ENCODE data around the gene PGAP1. TPM values are rescaled to one million over a fixed set of nuclear protein-coding genes. Genes with fewer than 3 reads are reported as not detected.

PGAP1 gene
- total RNA-seq, 1 experiment from 2014 or later: 7.1 TPM

DNA sequence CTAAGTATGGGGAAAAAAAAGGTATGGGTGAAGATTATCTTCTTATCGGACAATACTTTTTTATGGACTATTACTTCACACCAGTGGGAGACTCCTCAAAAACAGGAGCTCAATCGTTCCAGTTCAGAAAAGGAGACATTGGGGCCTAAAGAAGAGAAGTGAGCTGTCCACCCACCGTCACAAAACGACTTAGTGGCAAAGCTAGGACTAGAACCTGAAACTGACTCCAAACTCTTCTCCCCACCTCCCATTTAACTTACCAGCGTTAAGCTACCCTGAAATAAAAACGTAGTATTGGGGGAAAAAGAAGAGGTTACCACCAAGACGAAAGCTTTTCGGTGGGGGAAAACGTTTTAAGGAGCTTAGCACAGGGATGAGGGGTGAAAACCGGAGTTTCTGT lies 127.5 kb downstream of the PGAP1 start:
- no peaks in the 10 kb centered on the region for H4K20me1 ChIP-seq (ENCODE audit: insufficient read depth)
- TSS peak; percentile 75 for BruUV-seq (replicated peaks)
- ATAC-seq (peak; percentile 3; the same call in 1 of the 2 replicates), DNase-seq (ENCODE audit: low read depth, low spot score) (no peak)
- no peaks in the 10 kb centered on the region for H3K9me3 ChIP-seq (ENCODE audit: control insufficient read depth in 1 of 2, insufficient read depth in 1 of 2, low read depth in 1 of 2, low read length in 2 of 2)
- peak overlapping the region; percentile 70 for H2AFZ ChIP-seq (ENCODE audit: low read depth, low read length, poor library complexity, severe bottlenecking)
- H3K4me1 ChIP-seq (ENCODE audit: control insufficient read depth in 1 of 2, insufficient read depth in 2 of 2, low read length in 2 of 2): peaks cover 0 to 18% of the 10 kb centered on the region in 2 experiments; a peak in 3 of 4 replicates
- ChIA-PET CTCF (no interaction called here), RAD21 (ENCODE audit: low non-redundant PET in 1 of 2, low total read pairs in 2 of 2, uncharacterized antibody in 2 of 2, unreplicated experiment in 2 of 2) (no interaction called here), POLR2A (interaction anchor here (0.7 kb wide), 1 partner anchor 45 kb away, joined by 3 read pairs; no protein-coding TSS in a partner anchor)
- H3K27me3 ChIP-seq (ENCODE audit: insufficient read depth, low read length): no peaks in the 10 kb centered on the region
- TF ChIP-seq YY1 (IDR thresholded peaks at IDR 0.05; ENCODE audit: extremely low read depth, insufficient replicate concordance, low read depth, low read length): no peak
- TF ChIP-seq REST (IDR thresholded peaks at IDR 0.05; ENCODE audit: low read depth): no peak
- TF ChIP-seq, protein P1, sequence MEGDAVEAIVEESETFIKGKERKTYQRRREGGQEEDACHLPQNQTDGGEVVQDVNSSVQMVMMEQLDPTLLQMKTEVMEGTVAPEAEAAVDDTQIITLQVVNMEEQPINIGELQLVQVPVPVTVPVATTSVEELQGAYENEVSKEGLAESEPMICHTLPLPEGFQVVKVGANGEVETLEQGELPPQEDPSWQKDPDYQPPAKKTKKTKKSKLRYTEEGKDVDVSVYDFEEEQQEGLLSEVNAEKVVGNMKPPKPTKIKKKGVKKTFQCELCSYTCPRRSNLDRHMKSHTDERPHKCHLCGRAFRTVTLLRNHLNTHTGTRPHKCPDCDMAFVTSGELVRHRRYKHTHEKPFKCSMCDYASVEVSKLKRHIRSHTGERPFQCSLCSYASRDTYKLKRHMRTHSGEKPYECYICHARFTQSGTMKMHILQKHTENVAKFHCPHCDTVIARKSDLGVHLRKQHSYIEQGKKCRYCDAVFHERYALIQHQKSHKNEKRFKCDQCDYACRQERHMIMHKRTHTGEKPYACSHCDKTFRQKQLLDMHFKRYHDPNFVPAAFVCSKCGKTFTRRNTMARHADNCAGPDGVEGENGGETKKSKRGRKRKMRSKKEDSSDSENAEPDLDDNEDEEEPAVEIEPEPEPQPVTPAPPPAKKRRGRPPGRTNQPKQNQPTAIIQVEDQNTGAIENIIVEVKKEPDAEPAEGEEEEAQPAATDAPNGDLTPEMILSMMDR (IDR thresholded peaks at IDR 0.05 in 2 of 3, conservative IDR thresholded peaks at IDR 0.05 in 1 of 3; ENCODE audit: borderline replicate concordance in 1 of 3, insufficient read depth in 1 of 3, low read depth in 2 of 3, low read length in 2 of 3): no peak
- no peak for TF ChIP-seq CBX3 (IDR thresholded peaks at IDR 0.05; ENCODE audit: low read depth)
- TF ChIP-seq CEBPB (IDR thresholded peaks at IDR 0.05; ENCODE audit: low read depth): no peak
- TF ChIP-seq, protein P2, sequence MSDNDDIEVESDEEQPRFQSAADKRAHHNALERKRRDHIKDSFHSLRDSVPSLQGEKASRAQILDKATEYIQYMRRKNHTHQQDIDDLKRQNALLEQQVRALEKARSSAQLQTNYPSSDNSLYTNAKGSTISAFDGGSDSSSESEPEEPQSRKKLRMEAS (IDR thresholded peaks at IDR 0.05): no peak
- no peak for TF ChIP-seq EZH2 (IDR thresholded peaks at IDR 0.05)
- no peak for TF ChIP-seq ZBTB33 (IDR thresholded peaks at IDR 0.05; ENCODE audit: extremely low read depth, insufficient replicate concordance, low read length)
- TF ChIP-seq EGR1 (IDR thresholded peaks at IDR 0.05; ENCODE audit: low read depth): no peak
- TF ChIP-seq SIN3A (IDR thresholded peaks at IDR 0.05; ENCODE audit: low read depth): no peak
- TF ChIP-seq POLR2AphosphoS5 (IDR thresholded peaks at IDR 0.05; ENCODE audit: low read depth, low read length): no peak
- TF ChIP-seq SP1 (IDR thresholded peaks at IDR 0.05; ENCODE audit: low read depth): no peak
- TF ChIP-seq ZFX (IDR thresholded peaks at IDR 0.05): no peak
- intact Hi-C loops (cut with micrococcal nuclease): loop anchor here (5.0 kb wide), 1 partner anchor 128 kb away; the partner anchor contains the start of gene PGAP1
- H3K79me2 ChIP-seq (ENCODE audit: insufficient read depth, low read length): peaks cover 36% of the 10 kb centered on the region
- H3K36me3 ChIP-seq (ENCODE audit: control insufficient read depth in 1 of 2, insufficient read depth in 2 of 2, low read length in 2 of 2): peaks cover 17% of the 10 kb centered on the region in 2 experiments; a peak in 3 of 4 replicates
- H3K27ac ChIP-seq (ENCODE audit: low read depth, low read length): peak overlapping the region; percentile 58
- H3K4me2 ChIP-seq (ENCODE audit: low read length): peak overlapping the region; percentile 76
- peak overlapping the region; percentile 94 for H3K9ac ChIP-seq (ENCODE audit: low read length)
- H3K9me2 ChIP-seq (ENCODE audit: insufficient read depth): no peaks in the 10 kb centered on the region
- H3K4me3 ChIP-seq (replicated peaks in 1 of 2; ENCODE audit: low read depth in 1 of 2, low read length in 2 of 2): peak overlapping the region; percentile 95 to 99
